ENCODE measurements around the gene ARHGAP22.

DNA sequence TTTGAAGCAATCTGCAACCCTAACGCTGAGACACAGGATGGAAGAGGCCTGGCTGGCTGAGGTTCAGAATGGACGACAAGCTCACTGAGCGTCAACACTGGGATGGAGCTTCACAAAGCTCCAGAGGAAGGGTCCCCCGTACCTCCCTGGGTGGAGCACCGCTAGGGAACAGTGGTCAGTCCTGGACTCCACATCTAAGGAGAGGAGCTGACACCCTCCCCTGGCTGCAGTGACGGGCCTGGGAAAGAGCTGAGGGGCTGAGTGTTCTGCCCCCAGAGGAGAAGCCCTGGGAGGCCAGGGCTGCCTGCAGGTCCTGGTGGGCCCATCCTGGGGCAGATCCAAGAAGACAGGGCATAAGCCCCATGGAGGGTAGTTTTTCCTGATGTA lies 146.2 kb downstream of the ARHGAP22 start:
- TF ChIP-seq CTCF (IDR thresholded peaks at IDR 0.05; ENCODE audit: poor library complexity, severe bottlenecking) (no peak), POLR2AphosphoS5 (IDR thresholded peaks at IDR 0.05) (no peak)

Data from neural cell (in vitro differentiated cells).